HG03280 (cell line): ENCODE measurements around the gene POU2F2.

Experiments used
- ATAC-seq: cut with Tn5 transposase; IDR thresholded peaks from one replicate; pipeline ENCODE4 v1.9.1; 2021; ENCODE audit warnings: mild to moderate bottlenecking, moderate library complexity; ENCODE audit not compliant: unreplicated experiment

POU2F2 gene

GRCh38 chr19:42132030-42132628, at the start of gene POU2F2:
TSS of gene POU2F2 (minus strand) at chr19:42132446. CDS start at chr19:42132411, 35 bp downstream.
- ATAC-seq, result peak; percentile 45

- no peak for ATAC-seq
Observed at GRCh38 chr19:42178791-42179674, 46.8 kb upstream of the POU2F2 start.

GRCh38 chr19:42177686-42178019, 45.4 kb upstream of the POU2F2 start:
- no peak for ATAC-seq

- peak; percentile 60 for ATAC-seq
Observed at GRCh38 chr19:42176990-42177685, 44.9 kb upstream of the POU2F2 start.

- no peak for ATAC-seq
Observed at GRCh38 chr19:42176649-42176989, 44.4 kb upstream of the POU2F2 start.

- ATAC-seq, result no peak
Observed at GRCh38 chr19:42175952-42176648, 43.9 kb upstream of the POU2F2 start.

- ATAC-seq, result no peak
Observed at GRCh38 chr19:42174958-42175734, 42.9 kb upstream of the POU2F2 start.

- no peak for ATAC-seq
Observed at GRCh38 chr19:42174188-42174587, 41.9 kb upstream of the POU2F2 start.

GRCh38 chr19:42173695-42174094, 41.4 kb upstream of the POU2F2 start:
- no peak for ATAC-seq

- ATAC-seq, result no peak
Observed at GRCh38 chr19:42172261-42172660, 40.0 kb upstream of the POU2F2 start.

- no peak for ATAC-seq
Observed at GRCh38 chr19:42170715-42171114, 38.5 kb upstream of the POU2F2 start.

- ATAC-seq, result no peak
Observed at GRCh38 chr19:42169486-42170413, 37.5 kb upstream of the POU2F2 start.

- no peak for ATAC-seq
Observed at GRCh38 chr19:42168206-42168605, 36.0 kb upstream of the POU2F2 start.

- ATAC-seq, result no peak
Observed at GRCh38 chr19:42166316-42166715, 34.1 kb upstream of the POU2F2 start.

- ATAC-seq, result no peak
Observed at GRCh38 chr19:42165146-42165545, 32.9 kb upstream of the POU2F2 start.

GRCh38 chr19:42161616-42162263, 29.5 kb upstream of the POU2F2 start:
- ATAC-seq, result no peak

GRCh38 chr19:42159942-42160341, 27.7 kb upstream of the POU2F2 start:
- no peak for ATAC-seq

GRCh38 chr19:42158926-42159325, 26.7 kb upstream of the POU2F2 start:
- ATAC-seq, result no peak

- no peak for ATAC-seq
Observed at GRCh38 chr19:42156571-42156970, 24.3 kb upstream of the POU2F2 start.
